Esophagus squamous epithelium (tissue), 5 donors: ENCODE results near the gene CD48. TPM values are rescaled to one million over a fixed set of nuclear protein-coding genes. Genes with fewer than 3 reads are reported as not detected.
A peak's percentile ranks its signal among the peaks of the same experiment; 100 is the strongest.

Experiments used
- DNase-seq: peaks from one replicate; lab custom pipeline; 2025; lab: John Stamatoyannopoulos, UW
- H3K27ac ChIP-seq, 4 donors: fragments of 200-600 bp; sonication (generic); one replicate each; pipeline ENCODE4 v1.5.1; 2016 to 2019; ENCODE audit warnings: mild to moderate bottlenecking in 1 of 4
- H3K27me3 ChIP-seq, 4 donors: fragments of 200-600 bp; sonication (generic); 1 replicate in 3 of 4; 2 replicates in 1 of 4; pipeline versions ENCODE4 v1.5.1 to v1.6.0; 2017 to 2021; ENCODE audit warnings: antibody characterized with exemption in 1 of 4
- H3K36me3 ChIP-seq, 3 donors: fragments of 200-600 bp; sonication (generic); one replicate each; pipeline ENCODE4 v1.5.1; 2016 to 2019
- H3K4me1 ChIP-seq, 3 donors: fragments of 200-600 bp; sonication (generic); one replicate each; pipeline ENCODE4 v1.5.1; 2017 to 2019
- H3K4me3 ChIP-seq, 4 donors: fragments of 200-600 bp; sonication (generic); 1 replicate in 3 of 4; 2 replicates in 1 of 4; pipeline ENCODE4 v1.5.1; 2016 to 2019; ENCODE audit warnings: mild to moderate bottlenecking in 2 of 4, moderate library complexity in 1 of 4
- H3K9me3 ChIP-seq, 3 donors: fragments of 200-600 bp; sonication (generic); one replicate each; pipeline ENCODE4 v1.5.1; 2016 to 2019
- CTCF ChIP-seq, 6 experiments: fragments of 450-650 bp in 4 of 6; fragments of 200-600 bp in 2 of 6; sonication (generic) in 2 of 6; IDR thresholded peaks; one replicate each; pipeline ENCODE4 v1.5.1; 2016 to 2019; ENCODE audit warnings: antibody characterized with exemption in 6 of 6, mild to moderate bottlenecking in 4 of 6, moderate library complexity in 4 of 6
- POLR2A ChIP-seq, 4 donors: fragments of 450-650 bp; IDR thresholded peaks; one replicate each; pipeline ENCODE4 v1.6.1; 2017; ENCODE audit warnings: antibody characterized with exemption in 4 of 4, mild to moderate bottlenecking in 4 of 4, moderate library complexity in 3 of 4
- WGBS, 2 donors: methylation state at CpG; one replicate each; pipeline ENCODE4 v1.1.5; 2018; 5-methylcytosine and 5-hydroxymethylcytosine counted together
- intact Hi-C: fragments of 100-400 bp; cut with DNase I; formaldehyde crosslinking; loops from one replicate; pipeline ENCODE4 v1.15.0; 2022
- total RNA-seq, 4 donors: library from RNA; depleted of rRNA; stranded (reverse); fragments of >200 nt; gene quantifications; one replicate each; pipeline ENCODE4 v1.1.0, GENCODE V29; 2016
- donor health status: DM: yes; HTN: yes; CAD: no.

Gene CD48
- 10 to 100 TPM in 1 of 4 donors, 1 to 10 TPM in 3; 1.1 to 13.7 (median 5.3) TPM for total RNA-seq

DNA sequence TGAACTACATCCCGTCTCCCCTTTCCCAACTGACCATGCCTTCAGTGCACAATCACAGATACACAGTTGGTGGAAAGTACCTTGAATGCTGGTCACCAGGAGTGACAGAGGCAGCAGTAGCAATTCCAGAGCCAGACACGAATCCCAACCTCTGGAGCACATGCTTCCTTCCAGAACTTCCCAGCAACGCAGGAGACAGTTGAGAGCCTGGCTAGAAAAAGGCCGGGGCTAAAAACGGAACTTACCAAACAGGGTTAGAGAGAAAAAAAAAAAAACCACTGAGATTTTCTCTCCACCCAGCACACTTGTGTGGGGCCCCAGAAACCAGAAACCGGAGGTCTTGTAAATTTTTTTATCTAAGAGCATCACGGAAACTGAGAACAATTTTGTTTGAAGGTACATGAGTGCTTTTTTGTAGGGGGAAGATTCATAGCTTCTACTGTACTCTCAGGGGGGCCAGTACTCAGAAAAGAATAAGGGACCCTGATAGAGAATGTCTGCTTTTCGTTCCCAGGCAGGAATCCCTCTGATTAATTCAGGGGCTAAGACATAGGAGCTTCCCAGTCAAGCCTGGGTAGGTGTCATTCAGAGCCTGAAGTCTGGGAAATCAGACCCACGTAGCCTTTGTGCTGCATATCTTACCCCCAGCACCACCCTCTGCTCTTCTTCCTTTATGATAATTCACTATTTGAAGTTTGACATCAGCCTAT lies at the start of gene CD48:
Gene CD48 (minus strand): TSS at position 221 of the 710 bp plus-strand sequence. CDS start 59 bp downstream, at position 162.
- peaks cover 0 to 22% (median 0%) of the 10 kb centered on the region in 4 donors for H3K27me3 ChIP-seq
- no peaks in the 10 kb centered on the region for H3K9me3 ChIP-seq
- intact Hi-C loops, result no loop called here
- peak within 1 kb of the TSS in 3 of 4 donors; percentile 17 to 55 (median 36) for H3K4me3 ChIP-seq
- TF ChIP-seq POLR2A (IDR thresholded peaks at IDR 0.05) (peak in 1 of 4 donors; percentile 16), CTCF (IDR thresholded peaks at IDR 0.05) (no peak)
- peaks cover 0 to 4% (median 0%) of the 10 kb centered on the region in 3 donors for H3K4me1 ChIP-seq
- peak within 1 kb of the TSS in 3 of 4 donors; percentile 60 to 67 (median 61) for H3K27ac ChIP-seq
- WGBS, 2 donors, result 56 to 64% methylated on average over 8 to 9 of the region's 9 CpGs
- DNase-seq, result no peak
- H3K36me3 ChIP-seq, result no peaks in the 10 kb centered on the region

GRCh38 chr1:160761046-160761445 lies 49.4 kb upstream of the CD48 start:
- WGBS, 2 donors, result 78 to 81% methylated on average over 4 of the region's 4 CpGs
- Histone ChIP-seq H3K27me3 (no peaks in the 10 kb centered on the region), H3K27ac (peak overlapping the region in 2 of 4 donors; percentile 43 to 61), H3K36me3 (no peaks in the 10 kb centered on the region), H3K4me3 (no peak overlapping the region), H3K4me1 (peaks cover 9 to 34% (median 10%) of the 10 kb centered on the region in 3 donors), H3K9me3 (no peaks in the 10 kb centered on the region)
- no peak for DNase-seq
- intact Hi-C loops, result no loop called here
- TF ChIP-seq POLR2A (IDR thresholded peaks at IDR 0.05) (no peak), CTCF (IDR thresholded peaks at IDR 0.05) (no peak)

GRCh38 chr1:160759740-160760139 lies 48.1 kb upstream of the CD48 start:
- intact Hi-C loops, result no loop called here
- Histone ChIP-seq H3K9me3 (no peaks in the 10 kb centered on the region), H3K36me3 (no peaks in the 10 kb centered on the region), H3K27me3 (no peaks in the 10 kb centered on the region), H3K4me3 (no peak overlapping the region), H3K27ac (no peak overlapping the region), H3K4me1 (peaks cover 9 to 34% (median 10%) of the 10 kb centered on the region in 3 donors)
- TF ChIP-seq CTCF (IDR thresholded peaks at IDR 0.05) (no peak), POLR2A (IDR thresholded peaks at IDR 0.05) (no peak)
- DNase-seq, result no peak

DNA sequence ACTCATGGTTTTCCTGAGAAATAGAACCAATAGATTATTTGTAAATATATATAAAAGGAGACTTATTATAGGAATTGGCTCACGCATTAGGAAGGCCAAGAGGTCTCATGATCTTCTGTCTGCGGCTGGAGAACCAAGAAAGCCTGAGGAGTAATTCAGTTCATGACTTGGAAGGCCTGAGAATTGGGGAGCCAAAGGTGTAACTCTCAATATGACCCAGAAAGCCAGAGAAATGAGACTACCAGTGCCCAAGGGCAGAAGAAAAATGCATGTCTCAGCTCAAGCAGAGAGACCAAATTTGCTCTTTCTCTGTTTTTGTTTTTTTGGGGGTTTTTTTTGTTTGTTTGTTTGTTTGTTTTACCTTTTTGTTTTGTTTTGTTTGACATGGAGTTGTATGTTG lies 46.9 kb upstream of the CD48 start:
- intact Hi-C loops, result no loop called here
- TF ChIP-seq POLR2A (IDR thresholded peaks at IDR 0.05) (no peak), CTCF (IDR thresholded peaks at IDR 0.05) (no peak)
- Histone ChIP-seq H3K36me3 (no peaks in the 10 kb centered on the region), H3K4me1 (peaks cover 9 to 31% (median 10%) of the 10 kb centered on the region in 3 donors), H3K27ac (no peak overlapping the region), H3K4me3 (no peak overlapping the region), H3K27me3 (no peaks in the 10 kb centered on the region), H3K9me3 (no peaks in the 10 kb centered on the region)
- 84 to 96% methylated on average over 2 of the region's 2 CpGs for WGBS, 2 donors
- DNase-seq, result no peak

GRCh38 chr1:160756849-160757201 lies 45.2 kb upstream of the CD48 start:
- no peaks in the 10 kb centered on the region for H3K9me3 ChIP-seq
- no peak for DNase-seq
- no peaks in the 10 kb centered on the region for H3K36me3 ChIP-seq
- H3K4me1 ChIP-seq, result peaks cover 0 to 14% (median 4%) of the 10 kb centered on the region in 3 donors
- H3K27ac ChIP-seq, result peak overlapping the region in 2 of 4 donors; percentile 3 to 5
- 79 to 81% methylated on average over 2 of the region's 2 CpGs for WGBS, 2 donors
- no peaks in the 10 kb centered on the region for H3K27me3 ChIP-seq
- TF ChIP-seq POLR2A (IDR thresholded peaks at IDR 0.05), result no peak
- no peak for TF ChIP-seq CTCF (IDR thresholded peaks at IDR 0.05)
- H3K4me3 ChIP-seq, result no peak overlapping the region
- intact Hi-C loops, result no loop called here
